ENCODE data around the gene URB2.

The URB2 gene

DNA sequence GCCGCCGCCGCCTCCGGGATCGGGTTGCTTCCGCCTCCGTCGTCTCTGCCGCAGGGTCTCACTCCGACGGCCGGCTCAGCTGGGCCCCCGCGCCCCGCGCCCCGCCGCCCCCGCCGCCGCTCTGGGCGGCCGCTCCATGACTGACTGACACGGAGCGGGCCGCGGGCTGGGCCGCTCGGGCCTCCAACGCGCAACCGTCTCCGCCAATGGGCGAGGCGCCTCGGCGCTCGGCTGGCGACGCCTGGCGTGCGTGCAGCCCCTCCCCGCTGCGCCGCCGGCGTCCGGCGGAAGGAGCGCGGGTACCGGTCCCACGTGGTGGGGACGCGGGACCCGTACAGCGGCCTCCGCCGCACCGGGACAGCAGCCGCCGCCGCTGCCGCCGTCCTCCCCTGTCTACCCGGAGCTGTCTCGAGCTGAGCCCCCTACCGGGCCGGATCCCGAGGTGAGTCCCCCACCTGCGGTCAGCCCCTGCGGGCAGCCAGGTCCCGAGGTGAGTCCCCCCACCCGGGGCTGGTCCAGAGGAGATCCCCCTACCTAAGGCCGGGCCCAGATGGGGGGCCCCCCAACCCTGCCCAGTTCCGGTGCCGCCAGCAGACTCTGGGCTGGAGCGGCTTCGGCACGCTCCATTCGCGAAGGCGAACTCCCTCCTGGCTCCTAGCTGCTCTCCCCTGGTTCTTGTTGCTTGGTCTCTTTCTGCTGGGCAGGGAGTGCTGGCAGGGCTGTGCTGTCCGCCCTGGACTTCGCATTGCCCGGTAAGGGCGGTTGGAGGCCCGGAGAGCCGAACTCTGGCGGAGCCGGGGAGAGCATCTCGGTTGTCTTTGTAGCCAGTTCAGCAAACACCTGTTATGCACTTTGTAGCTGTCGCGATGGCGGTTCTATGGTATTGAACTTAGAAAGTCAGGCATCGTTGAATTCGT is at the start of gene URB2, which contains the start of gene TAF5L:
Gene URB2 (plus strand): TSS at position 333 of the 917 bp plus-strand sequence. CDS start 1,387 bp downstream, outside the sequence.
Gene TAF5L (minus strand): TSS at position 208 of the 917 bp plus-strand sequence. CDS start 11,640 bp downstream, outside the sequence.
- peak; percentile 0 for TF ChIP-seq CTCF (IDR thresholded peaks at IDR 0.05; ENCODE audit: borderline replicate concordance, control extremely low read depth, extremely low read depth, insufficient read depth, missing control alignments)
- in situ Hi-C loops (cut with MboI; ENCODE audit: low sequenced_read_pairs, unreplicated experiment) = no loop called here
- DNase-seq (ENCODE audit: low spot score) = peak; percentile 97

DNA sequence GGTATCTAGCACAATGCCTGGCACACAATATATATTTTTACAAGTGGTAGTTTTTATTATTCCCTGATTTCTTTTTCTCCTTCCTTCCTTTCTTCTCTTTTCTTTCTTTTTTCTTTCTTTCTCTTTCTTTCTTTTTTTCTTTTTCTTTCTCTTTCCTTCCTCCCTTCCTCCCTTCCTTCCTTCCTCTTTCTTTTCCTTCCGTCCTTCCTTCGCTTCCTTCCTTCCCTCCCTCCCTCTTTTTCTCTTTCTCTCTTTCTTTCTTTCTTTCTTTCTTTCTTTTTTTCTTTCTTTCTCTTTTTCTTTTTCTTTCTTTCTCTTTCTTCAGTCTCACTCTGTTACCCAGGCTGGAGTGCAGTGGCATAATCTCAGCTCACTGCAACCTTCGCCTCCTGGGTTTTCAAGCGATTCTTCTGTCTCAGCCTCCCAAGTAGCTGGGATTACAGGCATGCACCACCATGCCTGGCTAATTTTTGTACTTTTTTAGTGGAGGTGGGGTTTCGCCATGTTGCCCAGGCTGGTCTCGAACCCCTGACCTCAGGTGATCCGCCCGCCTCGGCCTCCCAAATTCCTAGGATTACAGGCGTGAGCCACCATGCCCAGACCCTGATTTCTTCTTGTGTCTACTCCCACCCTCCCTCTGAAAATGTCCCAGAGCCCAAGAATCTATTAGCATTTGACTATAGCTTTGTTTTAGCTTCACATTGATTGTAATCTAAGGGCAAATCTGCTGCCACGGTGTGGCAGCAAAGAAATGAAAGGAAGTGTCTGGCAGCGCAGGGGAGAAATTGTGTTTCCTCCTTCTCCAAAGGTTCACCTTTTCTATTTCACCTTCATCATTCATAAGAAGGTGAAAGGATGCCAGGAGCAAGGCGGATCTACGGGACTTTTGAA is 47.6 kb upstream of the URB2 start:
- TF ChIP-seq CTCF (IDR thresholded peaks at IDR 0.05; ENCODE audit: borderline replicate concordance, control extremely low read depth, extremely low read depth, insufficient read depth, missing control alignments) = no peak
- DNase-seq (ENCODE audit: low spot score) = no peak
- in situ Hi-C loops (cut with MboI; ENCODE audit: low sequenced_read_pairs, unreplicated experiment) = no loop called here

GRCh38 chr1:229579059-229579673 is 46.9 kb upstream of the URB2 start:
- in situ Hi-C loops (cut with MboI; ENCODE audit: low sequenced_read_pairs, unreplicated experiment) = no loop called here
- peak; percentile 67 for DNase-seq (ENCODE audit: low spot score)
- no peak for TF ChIP-seq CTCF (IDR thresholded peaks at IDR 0.05; ENCODE audit: borderline replicate concordance, control extremely low read depth, extremely low read depth, insufficient read depth, missing control alignments)

DNA sequence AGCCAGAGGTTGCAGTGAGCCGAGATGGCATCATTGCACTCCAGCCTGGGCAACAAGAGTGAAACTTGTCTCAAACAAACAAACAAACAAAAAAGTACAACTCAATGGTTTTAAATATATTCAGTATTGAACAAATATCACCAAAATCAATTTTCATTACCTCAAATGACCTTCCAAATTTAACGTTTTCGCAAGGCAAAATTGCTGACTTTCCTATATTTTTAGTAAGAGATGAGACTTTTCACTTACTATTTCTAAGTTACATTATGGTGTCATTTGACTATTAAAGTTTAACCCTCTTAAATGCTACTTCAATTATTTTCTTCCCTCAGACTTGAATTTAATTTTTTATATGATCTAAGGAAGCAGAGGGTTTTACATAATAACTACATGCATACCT is 44.6 kb upstream of the URB2 start:
- in situ Hi-C loops (cut with MboI; ENCODE audit: low sequenced_read_pairs, unreplicated experiment) = no loop called here
- TF ChIP-seq CTCF (IDR thresholded peaks at IDR 0.05; ENCODE audit: borderline replicate concordance, control extremely low read depth, extremely low read depth, insufficient read depth, missing control alignments) = no peak
- DNase-seq (ENCODE audit: low spot score) = no peak

GRCh38 chr1:229582011-229582694 is 43.9 kb upstream of the URB2 start:
- TF ChIP-seq CTCF (IDR thresholded peaks at IDR 0.05; ENCODE audit: borderline replicate concordance, control extremely low read depth, extremely low read depth, insufficient read depth, missing control alignments) = no peak
- in situ Hi-C loops (cut with MboI; ENCODE audit: low sequenced_read_pairs, unreplicated experiment) = no loop called here

More at GRCh38 chr1:229582011-229582694, 43.9 kb upstream of the URB2 start:
- DNase-seq (ENCODE audit: low spot score) = no peak

All from GM13976 (cell line).